HG03457 (cell line): ENCODE results near the gene AGA.

Experiments
- ATAC-seq: cut with Tn5 transposase; IDR thresholded peaks from one replicate; pipeline ENCODE4 v1.9.1; 2021; ENCODE audit warnings: moderate number of reproducible peaks; ENCODE audit not compliant: unreplicated experiment

AGA gene

GRCh38 chr4:177441803-177442622 is at the start of gene AGA:
Gene AGA, minus strand, starts transcription at chr4:177442437. Its CDS starts 62 bp downstream, at chr4:177442375.
- ATAC-seq, result peak; percentile 89

- no peak for ATAC-seq
Measured at GRCh38 chr4:177492022-177492421, 49.8 kb upstream of the AGA start.

- no peak for ATAC-seq
Measured at GRCh38 chr4:177490769-177491168, 48.5 kb upstream of the AGA start.

GRCh38 chr4:177489471-177490246 is 47.4 kb upstream of the AGA start:
- ATAC-seq, result no peak

GRCh38 chr4:177487977-177488376 is 45.7 kb upstream of the AGA start:
- ATAC-seq, result no peak

- ATAC-seq, result no peak
Measured at GRCh38 chr4:177485528-177485927, 43.3 kb upstream of the AGA start.

GRCh38 chr4:177484613-177485021 is 42.4 kb upstream of the AGA start:
- ATAC-seq, result no peak

- ATAC-seq, result no peak
Measured at GRCh38 chr4:177483760-177484159, 41.5 kb upstream of the AGA start.

GRCh38 chr4:177483271-177483670 is 41.0 kb upstream of the AGA start:
- ATAC-seq, result no peak

- ATAC-seq, result no peak
Measured at GRCh38 chr4:177482367-177482766, 40.1 kb upstream of the AGA start.

- no peak for ATAC-seq
Measured at GRCh38 chr4:177480795-177481194, 38.6 kb upstream of the AGA start.

- no peak for ATAC-seq
Measured at GRCh38 chr4:177479063-177479462, 36.8 kb upstream of the AGA start.

- no peak for ATAC-seq
Measured at GRCh38 chr4:177478496-177478895, 36.3 kb upstream of the AGA start.

GRCh38 chr4:177473991-177474390 is 31.8 kb upstream of the AGA start:
- ATAC-seq, result no peak

GRCh38 chr4:177464026-177464425 is 21.8 kb upstream of the AGA start:
- no peak for ATAC-seq

- no peak for ATAC-seq
Measured at GRCh38 chr4:177461606-177462005, 19.4 kb upstream of the AGA start.

- no peak for ATAC-seq
Measured at GRCh38 chr4:177460460-177460859, 18.2 kb upstream of the AGA start.

- ATAC-seq, result no peak
Measured at GRCh38 chr4:177455561-177455970, 13.3 kb upstream of the AGA start.

GRCh38 chr4:177453116-177453515 is 10.9 kb upstream of the AGA start:
- no peak for ATAC-seq

GRCh38 chr4:177451108-177451500 is 8.9 kb upstream of the AGA start:
- ATAC-seq, result no peak

GRCh38 chr4:177450426-177451107 is 8.3 kb upstream of the AGA start:
- no peak for ATAC-seq

GRCh38 chr4:177448850-177449249 is 6.6 kb upstream of the AGA start:
- ATAC-seq, result no peak
